Lung (tissue), 12 donors: ENCODE measurements around the gene FAM227B. TPM values are rescaled to one million over a fixed set of nuclear protein-coding genes. Genes with fewer than 3 reads are reported as not detected.

Experiments used
- ATAC-seq: fragments of 200-7000 bp; cut with Tn5 transposase; one replicate; pipeline ENCODE4 v1.9.1; 2020; ENCODE audit warnings: moderate number of reproducible peaks; ENCODE audit not compliant: insufficient read depth, low FRiP score
- DNase-seq, 3 donors: peaks; one replicate each; pipeline ENCODE4 v3.0.0-alpha.2; 2013 to 2017
- H3K27ac ChIP-seq, 2 donors: one replicate each; pipeline ENCODE4 v1.5.1; 2013; ENCODE audit warnings: mild to moderate bottlenecking in 2 of 2, moderate library complexity in 2 of 2, control low read depth in 1 of 2, inconsistent platforms in 1 of 2, low read depth in 1 of 2, low read length in 1 of 2
- H3K27me3 ChIP-seq, 3 donors: one replicate each; pipeline ENCODE4 v1.5.1; 2013; ENCODE audit warnings: low read length in 2 of 3; ENCODE audit not compliant: control insufficient read depth in 3 of 3, insufficient read depth in 3 of 3
- H3K36me3 ChIP-seq, 4 donors: one replicate each; pipeline ENCODE4 v1.5.1; 2013; ENCODE audit warnings: low read length in 4 of 4, mild to moderate bottlenecking in 1 of 4, moderate library complexity in 1 of 4; ENCODE audit not compliant: control insufficient read depth in 4 of 4, insufficient read depth in 4 of 4
- H3K4me1 ChIP-seq, 5 donors: one replicate each; pipeline ENCODE4 v1.5.1; 2013; ENCODE audit warnings: low read length in 5 of 5, mild to moderate bottlenecking in 2 of 5, moderate library complexity in 1 of 5; ENCODE audit not compliant: control insufficient read depth in 5 of 5, insufficient read depth in 5 of 5
- H3K4me3 ChIP-seq: one replicate; pipeline ENCODE4 v1.5.1; 2013; ENCODE audit warnings: mild to moderate bottlenecking, control low read depth, moderate library complexity
- H3K9ac ChIP-seq, 2 donors: one replicate each; pipeline ENCODE4 v1.5.1; 2013; ENCODE audit warnings: low read length in 2 of 2, control low read depth in 1 of 2; ENCODE audit not compliant: insufficient read depth in 1 of 2
- H3K9me3 ChIP-seq, 4 donors: one replicate each; pipeline ENCODE4 v1.5.1; 2013; ENCODE audit warnings: low read length in 3 of 4, mild to moderate bottlenecking in 1 of 4, moderate library complexity in 1 of 4; ENCODE audit not compliant: control insufficient read depth in 4 of 4, insufficient read depth in 3 of 4
- WGBS, 2 donors: extraction: QIAGEN DNeasy Blood & Tissue Kit; methylation state at CpG; one replicate each; pipeline ENCODE4 v1.1.7; 2013; 5-methylcytosine and 5-hydroxymethylcytosine counted together
- polyA plus RNA-seq, 2 donors: library from polyadenylated mRNA; stranded (reverse); fragments of 200-250 nt; gene quantifications; one replicate each; pipeline ENCODE4 v1.2.1, GENCODE V29; 2013
- total RNA-seq, 2 donors: library from RNA; depleted of rRNA in 1 of 2; stranded (reverse); fragments of >200 nt in 1 of 2; gene quantifications; one replicate each; pipeline ENCODE4 v1.2.1, GENCODE V29; 2014 to 2021
- TF ChIP-seq, protein P1 (sequence below): IDR thresholded peaks from 2 replicates; pipeline ENCODE4 v1.5.1; 2012; ENCODE audit warnings: mild to moderate bottlenecking; ENCODE audit errors: control extremely low read depth, extremely low read depth
- donor health status: control.
- donor health status: control.
- donor health status: Bipolar disorder and iron deficiency.
- donor health status: healthy.
- donor health status: DM: yes; HTN: yes; CAD: no.

The FAM227B gene
- total and polyA plus RNA-seq, 4 donors, result 2.2 to 14.5 (median 4.7) TPM

DNA sequence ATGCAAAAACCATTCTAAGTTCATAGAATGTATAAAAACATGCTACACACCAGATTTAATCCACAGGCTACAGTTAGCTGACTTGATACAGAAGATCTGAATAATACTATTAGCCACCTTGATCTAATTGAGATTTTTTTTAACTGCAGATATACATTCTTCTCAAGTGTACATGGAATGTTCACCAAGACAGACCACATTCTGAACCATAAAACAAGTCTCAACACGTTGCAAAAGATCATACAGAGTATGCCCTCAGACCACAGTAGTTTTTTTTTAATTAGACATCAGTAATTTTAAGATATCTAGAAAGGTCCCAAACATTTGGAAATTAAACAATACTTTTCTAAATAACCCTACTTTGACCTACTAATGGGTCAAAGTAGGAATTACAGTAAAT, 114.3 kb downstream of the FAM227B start:
- H3K27ac ChIP-seq, result no peak overlapping the region
- no peak overlapping the region for H3K9ac ChIP-seq
- no peaks in the 10 kb centered on the region for H3K27me3 ChIP-seq
- no peaks in the 10 kb centered on the region for H3K36me3 ChIP-seq
- ATAC-seq (no peak), DNase-seq (no peak)
- WGBS, 2 donors, result 43 to 74% methylated on average over 1 of the region's 1 CpG
- TF ChIP-seq, protein P1, sequence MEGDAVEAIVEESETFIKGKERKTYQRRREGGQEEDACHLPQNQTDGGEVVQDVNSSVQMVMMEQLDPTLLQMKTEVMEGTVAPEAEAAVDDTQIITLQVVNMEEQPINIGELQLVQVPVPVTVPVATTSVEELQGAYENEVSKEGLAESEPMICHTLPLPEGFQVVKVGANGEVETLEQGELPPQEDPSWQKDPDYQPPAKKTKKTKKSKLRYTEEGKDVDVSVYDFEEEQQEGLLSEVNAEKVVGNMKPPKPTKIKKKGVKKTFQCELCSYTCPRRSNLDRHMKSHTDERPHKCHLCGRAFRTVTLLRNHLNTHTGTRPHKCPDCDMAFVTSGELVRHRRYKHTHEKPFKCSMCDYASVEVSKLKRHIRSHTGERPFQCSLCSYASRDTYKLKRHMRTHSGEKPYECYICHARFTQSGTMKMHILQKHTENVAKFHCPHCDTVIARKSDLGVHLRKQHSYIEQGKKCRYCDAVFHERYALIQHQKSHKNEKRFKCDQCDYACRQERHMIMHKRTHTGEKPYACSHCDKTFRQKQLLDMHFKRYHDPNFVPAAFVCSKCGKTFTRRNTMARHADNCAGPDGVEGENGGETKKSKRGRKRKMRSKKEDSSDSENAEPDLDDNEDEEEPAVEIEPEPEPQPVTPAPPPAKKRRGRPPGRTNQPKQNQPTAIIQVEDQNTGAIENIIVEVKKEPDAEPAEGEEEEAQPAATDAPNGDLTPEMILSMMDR, result no peak
- H3K4me3 ChIP-seq, result no peak overlapping the region
- H3K9me3 ChIP-seq, result peaks cover 0 to 3% (median 1%) of the 10 kb centered on the region in 4 donors
- no peaks in the 10 kb centered on the region for H3K4me1 ChIP-seq

DNA sequence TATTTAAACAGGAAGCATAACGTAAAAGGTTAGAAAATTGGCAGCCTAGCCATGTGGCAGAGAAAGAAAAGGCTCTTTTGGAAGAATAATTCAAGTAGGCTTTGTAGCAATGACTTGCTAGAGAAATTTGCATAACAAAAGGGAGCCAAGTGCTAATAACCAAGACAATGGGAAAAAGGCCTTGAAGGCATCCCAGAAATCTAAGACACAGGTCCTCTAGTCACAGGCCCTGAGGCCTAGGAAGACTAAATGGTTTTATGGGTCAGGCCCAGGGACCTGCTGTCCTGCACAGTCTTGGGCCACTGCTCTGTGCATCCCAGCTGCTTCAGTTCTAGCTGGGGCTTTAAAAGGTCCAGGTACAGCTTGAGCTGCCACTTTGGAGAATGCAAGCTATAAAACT, 119.0 kb downstream of the FAM227B start:
- DNase-seq, result no peak
- Histone ChIP-seq H3K9me3 (peaks cover 0 to 3% (median 1%) of the 10 kb centered on the region in 4 donors), H3K36me3 (no peaks in the 10 kb centered on the region), H3K27me3 (no peaks in the 10 kb centered on the region), H3K4me1 (no peaks in the 10 kb centered on the region), H3K27ac (no peak overlapping the region), H3K9ac (no peak overlapping the region), H3K4me3 (no peak overlapping the region)
- WGBS, 2 donors, result 67 to 82% methylated on average over 1 of the region's 1 CpG
- TF ChIP-seq, protein P1, result no peak
- ATAC-seq, result no peak

DNA sequence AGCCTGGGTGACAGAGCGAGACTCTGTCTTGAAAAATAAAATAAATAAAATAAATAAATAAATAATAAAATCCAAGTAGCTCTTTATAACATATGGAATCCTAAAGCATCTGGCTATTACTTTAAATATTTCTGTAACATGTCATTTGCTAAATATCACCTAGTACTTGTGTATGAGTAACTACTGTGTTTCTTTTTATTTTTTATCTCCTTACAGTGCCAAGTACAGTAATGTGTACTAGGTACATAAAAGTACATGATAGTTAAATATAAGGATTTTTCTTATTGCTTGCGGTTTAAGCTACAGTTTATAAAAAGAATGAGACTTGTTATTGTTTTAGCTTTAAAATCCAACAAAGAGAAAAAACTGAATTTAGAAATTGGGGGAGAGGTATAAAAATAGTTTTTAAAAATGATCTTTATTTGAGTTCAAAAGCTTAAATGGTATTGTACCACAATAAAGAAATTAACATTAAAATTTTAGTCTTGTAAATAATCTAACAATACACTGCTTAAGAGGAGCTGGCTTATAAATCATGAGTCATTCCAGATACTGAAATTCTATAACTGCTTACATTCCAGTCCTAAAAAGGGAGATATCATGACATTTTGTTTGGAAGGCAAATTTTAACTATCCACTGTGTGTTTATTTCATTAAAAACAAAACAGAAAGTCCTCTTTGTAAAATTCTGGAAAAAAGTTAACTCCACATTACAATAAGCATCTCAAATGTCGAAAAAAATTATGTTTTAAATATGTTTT, 124.4 kb downstream of the FAM227B start:
- Histone ChIP-seq H3K27me3 (no peaks in the 10 kb centered on the region), H3K9me3 (no peaks in the 10 kb centered on the region), H3K4me3 (no peak overlapping the region), H3K4me1 (no peaks in the 10 kb centered on the region), H3K9ac (no peak overlapping the region), H3K27ac (no peak overlapping the region), H3K36me3 (no peaks in the 10 kb centered on the region)
- 81 to 86% methylated on average over 3 of the region's 3 CpGs for WGBS, 2 donors
- ATAC-seq (no peak), DNase-seq (peak in 2 of 3 donors; percentile 21 to 25)
- TF ChIP-seq, protein P1, result no peak
